HCT116 (cell line): Measurements from ENCODE around the gene ADM5. TPM values are rescaled to one million over a fixed set of nuclear protein-coding genes. Genes with fewer than 3 reads are reported as not detected.

Experiments
- ATAC-seq: fragments of 200-7000 bp; cut with Tn5 transposase; 2 replicates; pipeline ENCODE4 v1.9.1; 2020; ENCODE audit warnings: mild to moderate bottlenecking, moderate library complexity
- BruUV-seq: library from RNA; stranded (reverse); fragments of 400-500 nt; replicated peaks from 2 replicates; lab custom pipeline; 2021; lab: Mats Ljungman, UMichigan
- CTCF ChIA-PET: fragments of 300-600 bp; sonication (Branson Sonifier 250); formaldehyde crosslinking; loops from one replicate; lab custom pipeline; 2021; ENCODE audit warnings: antibody characterized with exemption; lab: Charles Lee
- POLR2A ChIA-PET: fragments of 300-600, 350-600 bp; sonication (Branson Sonifier 250); formaldehyde crosslinking; loops from one replicate; lab custom pipeline; 2021; ENCODE audit warnings: antibody characterized with exemption; lab: Charles Lee
- RAD21 ChIA-PET, 2 experiments: fragments of 300-600 bp; sonication (Branson Sonifier 250); formaldehyde crosslinking; loops; one replicate each; lab custom pipeline; 2023; ENCODE audit warnings: low total read pairs in 2 of 2; ENCODE audit not compliant: uncharacterized antibody in 2 of 2, unreplicated experiment in 2 of 2, low non-redundant PET in 1 of 2; lab: Charles Lee
- DNase-seq: peaks from one replicate; pipeline ENCODE4 v3.0.0-alpha.2; 2010; ENCODE audit warnings: low read depth, low spot score
- H2AFZ ChIP-seq: fragments of 200-600 bp; shearing (Covaris generic), sonication (generic); 2 replicates; pipeline ENCODE4 v1.6.1; 2017; ENCODE audit warnings: low read depth, mixed run types, mixed read lengths, antibody characterized with exemption, low read length; ENCODE audit not compliant: poor library complexity, severe bottlenecking
- H3K27ac ChIP-seq: 2 replicates; pipeline ENCODE4 v1.5.1; 2012; ENCODE audit warnings: low read depth, low read length
- H3K27me3 ChIP-seq: fragments of 200-600 bp; sonication (generic); 2 replicates; pipeline ENCODE4 v1.6.1; 2016; ENCODE audit warnings: mixed run types, low read length, mixed read lengths; ENCODE audit not compliant: insufficient read depth
- H3K36me3 ChIP-seq, 2 experiments: fragments of 200-500 bp in 1 of 2; fragments of 200-600 bp in 1 of 2; sonication (Bioruptor generic) in 1 of 2; sonication (generic) in 1 of 2; 2 replicates each; pipeline versions ENCODE4 v1.5.1 to v1.6.1; 2014 to 2016; ENCODE audit warnings: low read length in 2 of 2, inconsistent platforms in 1 of 2, mixed read lengths in 1 of 2, mixed run types in 1 of 2; ENCODE audit not compliant: insufficient read depth in 2 of 2, control insufficient read depth in 1 of 2
- H3K4me1 ChIP-seq, 2 experiments: fragments of 200-600 bp in 1 of 2; sonication (generic) in 1 of 2; 2 replicates each; pipeline versions ENCODE4 v1.5.1 to v1.6.1; 2012 to 2017; ENCODE audit warnings: low read length in 2 of 2, inconsistent platforms in 1 of 2, mild to moderate bottlenecking in 1 of 2, mixed read lengths in 1 of 2, mixed run types in 1 of 2, moderate library complexity in 1 of 2; ENCODE audit not compliant: insufficient read depth in 2 of 2, control insufficient read depth in 1 of 2
- H3K4me2 ChIP-seq: fragments of 200-600 bp; sonication (generic); 2 replicates; pipeline ENCODE4 v1.6.1; 2017; ENCODE audit warnings: mixed run types, low read length, mixed read lengths
- H3K4me3 ChIP-seq, 2 experiments: fragments of 200-600 bp in 1 of 2; sonication (generic) in 1 of 2; replicated peaks in 1 of 2; 2 replicates each; pipeline ENCODE4 v1.5.1; 2011 to 2016; ENCODE audit warnings: low read length in 2 of 2, control low read depth in 1 of 2, low read depth in 1 of 2, mild to moderate bottlenecking in 1 of 2, mixed read lengths in 1 of 2, mixed run types in 1 of 2
- H3K79me2 ChIP-seq: fragments of 200-600 bp; sonication (generic); 2 replicates; pipeline ENCODE4 v1.6.1; 2017; ENCODE audit warnings: mild to moderate bottlenecking, mixed run types, low read length, moderate library complexity, mixed read lengths; ENCODE audit not compliant: insufficient read depth
- H3K9ac ChIP-seq: fragments of 200-600 bp; sonication (generic); 2 replicates; pipeline ENCODE4 v1.6.1; 2016; ENCODE audit warnings: low read length, mixed read lengths
- H3K9me2 ChIP-seq: fragments of 200-600 bp; sonication (generic), shearing (Covaris generic); 2 replicates; pipeline ENCODE4 v1.6.1; 2017; ENCODE audit warnings: mixed run types, mild to moderate bottlenecking, moderate library complexity; ENCODE audit not compliant: insufficient read depth
- H3K9me3 ChIP-seq, 2 experiments: fragments of 200-500 bp in 1 of 2; fragments of 200-600 bp in 1 of 2; sonication (Bioruptor generic) in 1 of 2; sonication (generic) in 1 of 2; 2 replicates each; pipeline ENCODE4 v1.6.1; 2014 to 2017; ENCODE audit warnings: low read length in 2 of 2, mixed read lengths in 2 of 2, inconsistent platforms in 1 of 2, low read depth in 1 of 2, mild to moderate bottlenecking in 1 of 2, mixed run types in 1 of 2, moderate library complexity in 1 of 2; ENCODE audit not compliant: control insufficient read depth in 1 of 2, insufficient read depth in 1 of 2
- H4K20me1 ChIP-seq: fragments of 200-600 bp; sonication (generic), shearing (Covaris generic); 2 replicates; pipeline ENCODE4 v1.6.1; 2017; ENCODE audit warnings: mixed run types, mild to moderate bottlenecking, moderate library complexity; ENCODE audit not compliant: insufficient read depth
- CBX3 ChIP-seq: IDR thresholded peaks from 2 replicates; pipeline ENCODE4 v1.6.1; 2012; ENCODE audit warnings: low read depth
- CEBPB ChIP-seq: IDR thresholded peaks from 2 replicates; pipeline ENCODE4 v1.6.1; 2012; ENCODE audit warnings: low read depth
- EGR1 ChIP-seq: IDR thresholded peaks from 2 replicates; pipeline ENCODE4 v1.6.1; 2012; ENCODE audit warnings: low read depth
- ELF1 ChIP-seq: IDR thresholded peaks from 2 replicates; pipeline ENCODE4 v1.6.1; 2012; ENCODE audit warnings: low read depth, borderline replicate concordance
- EZH2 ChIP-seq: fragments of 200-600 bp; sonication (generic); IDR thresholded peaks from 2 replicates; pipeline ENCODE4 v1.6.1; 2017; ENCODE audit warnings: antibody characterized with exemption, mixed run types
- EZH2phosphoT487 ChIP-seq: fragments of 200-600 bp; IDR thresholded peaks from 2 replicates; pipeline ENCODE4 v1.6.1; 2018; ENCODE audit warnings: antibody characterized with exemption, borderline replicate concordance
- FOSL1 ChIP-seq: IDR thresholded peaks from 2 replicates; pipeline ENCODE4 v1.6.1; 2012; ENCODE audit warnings: low read depth
- POLR2A ChIP-seq: IDR thresholded peaks from 2 replicates; pipeline ENCODE4 v1.7.0; 2011; ENCODE audit warnings: borderline replicate concordance; ENCODE audit not compliant: insufficient read depth, insufficient read length; ENCODE audit errors: extremely low read depth
- POLR2AphosphoS5 ChIP-seq: IDR thresholded peaks from 2 replicates; pipeline ENCODE4 v1.6.1; 2011; ENCODE audit warnings: mild to moderate bottlenecking, low read depth, low read length, moderate library complexity
- RAD21 ChIP-seq: IDR thresholded peaks from 2 replicates; pipeline ENCODE4 v1.6.1; 2012; ENCODE audit warnings: low read depth, mild to moderate bottlenecking
- SP1 ChIP-seq: IDR thresholded peaks from 2 replicates; pipeline ENCODE4 v1.6.1; 2012; ENCODE audit warnings: low read depth
- SRF ChIP-seq: IDR thresholded peaks from 2 replicates; pipeline ENCODE4 v1.6.1; 2012; ENCODE audit warnings: low read depth
- TCF7L2 ChIP-seq: IDR thresholded peaks from 2 replicates; pipeline ENCODE4 v1.7.0; 2011; ENCODE audit warnings: borderline replicate concordance, inconsistent platforms; ENCODE audit not compliant: insufficient read depth, insufficient read length; ENCODE audit errors: extremely low read depth
- YY1 ChIP-seq: IDR thresholded peaks from 2 replicates; pipeline ENCODE4 v1.6.1; 2011; ENCODE audit warnings: low read length, low read depth, moderate library complexity, mild to moderate bottlenecking; ENCODE audit not compliant: insufficient replicate concordance; ENCODE audit errors: extremely low read depth
- ZFX ChIP-seq: fragments of 450-650 bp; IDR thresholded peaks from 2 replicates; pipeline ENCODE4 v1.6.1; 2017
- ZNF274 ChIP-seq: fragments of 200-500 bp; sonication (Bioruptor generic); IDR thresholded peaks from 2 replicates; pipeline ENCODE4 v1.6.1; 2014; ENCODE audit warnings: mild to moderate bottlenecking, low read depth, low read length, inconsistent platforms
- intact Hi-C: fragments of 100-400 bp; cut with micrococcal nuclease; formaldehyde crosslinking; loops from 2 replicates; pipeline ENCODE4 v1.10.0; 2022
- total RNA-seq: library from RNA; stranded (reverse); gene quantifications from one replicate; pipeline ENCODE4 v1.2.1, GENCODE V29; 2021; ENCODE audit not compliant: unreplicated experiment
- TF ChIP-seq, protein P1 (sequence below): IDR thresholded peaks from 2 replicates; pipeline ENCODE4 v1.6.1; 2012
- TF ChIP-seq, protein P2 (sequence below): IDR thresholded peaks from 2 replicates; pipeline ENCODE4 v1.6.1; 2012; ENCODE audit warnings: low read depth
- TF ChIP-seq, protein P3 (sequence below): IDR thresholded peaks from 2 replicates; pipeline ENCODE4 v1.6.1; 2012

ADM5 gene
- total RNA-seq, 1 experiment from 2014 or later, result 12.1 TPM

DNA sequence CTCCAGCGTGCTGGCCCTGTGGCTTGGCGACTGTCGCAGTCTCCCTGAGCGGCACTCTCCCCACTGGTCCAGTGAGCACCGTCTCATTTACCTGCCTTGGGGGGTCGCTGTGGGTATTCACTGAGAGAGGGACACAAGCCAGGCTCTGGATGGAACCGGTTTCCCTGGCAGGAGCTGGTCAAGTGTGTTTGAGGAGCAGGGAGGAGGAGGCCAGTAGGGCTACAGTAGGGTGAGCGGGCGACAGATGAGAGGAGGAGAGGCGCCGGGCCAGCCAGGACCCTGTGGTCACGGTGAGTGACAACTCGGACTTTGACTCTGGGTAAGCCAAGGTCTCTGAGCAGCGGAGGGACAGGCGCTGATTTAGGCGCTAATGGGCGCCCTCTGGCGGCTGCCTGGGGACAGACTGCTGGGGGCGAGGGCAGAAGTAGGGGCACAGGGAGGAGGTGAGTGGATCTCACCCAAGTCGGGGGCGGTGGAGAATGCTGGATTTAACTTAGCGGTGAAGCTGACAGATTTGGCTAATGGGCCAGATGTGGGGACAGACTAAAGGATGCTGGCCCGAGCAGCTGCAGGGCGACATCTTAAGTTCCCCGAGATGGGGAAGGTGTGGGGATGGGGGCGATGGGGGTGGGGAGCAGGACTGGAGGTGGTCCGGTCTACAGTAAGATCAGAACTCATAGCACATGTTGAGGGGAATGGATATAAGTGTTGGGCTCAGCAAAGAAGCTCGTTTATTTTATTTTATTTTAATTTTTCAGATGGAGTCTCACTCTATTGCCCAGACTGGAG is 17.1 kb upstream of the ADM5 start (continued):
- no peak for TF ChIP-seq EGR1
- TF ChIP-seq RAD21, result peak; percentile 74
- TF ChIP-seq, protein P1, sequence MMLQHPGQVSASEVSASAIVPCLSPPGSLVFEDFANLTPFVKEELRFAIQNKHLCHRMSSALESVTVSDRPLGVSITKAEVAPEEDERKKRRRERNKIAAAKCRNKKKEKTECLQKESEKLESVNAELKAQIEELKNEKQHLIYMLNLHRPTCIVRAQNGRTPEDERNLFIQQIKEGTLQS, result no peak
- no peak for TF ChIP-seq EZH2phosphoT487

DNA sequence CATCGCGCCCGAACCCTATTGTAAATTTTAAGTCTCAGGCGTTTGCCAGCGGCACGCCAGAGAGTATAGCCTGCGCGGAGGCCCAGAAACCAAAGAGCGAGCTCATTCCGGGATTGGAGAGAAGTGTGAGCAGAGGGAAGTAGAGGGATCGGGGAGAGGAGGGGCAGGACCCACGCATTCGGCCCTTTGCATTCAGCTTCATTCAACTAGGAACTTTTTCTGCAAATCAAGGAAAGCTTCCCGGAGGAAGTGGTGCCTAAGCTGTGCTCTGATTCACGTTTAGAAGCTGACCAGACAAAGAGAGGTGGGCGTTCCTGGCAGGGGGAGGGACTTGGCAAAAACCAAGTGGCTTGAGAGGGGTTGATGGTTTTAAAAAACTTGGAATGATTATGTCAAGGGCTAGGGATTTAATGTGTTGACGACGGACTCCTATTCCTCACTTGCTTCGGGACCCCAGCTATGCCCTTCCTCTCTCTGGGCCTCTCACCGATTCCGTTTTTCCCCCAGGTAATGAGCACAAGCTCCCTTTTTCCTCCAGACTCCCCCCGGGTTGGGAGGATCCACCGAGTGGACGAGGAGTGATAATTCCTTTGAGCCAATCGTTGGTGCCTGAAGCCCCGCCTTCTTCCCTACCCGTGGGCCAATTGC is 13.1 kb upstream of the ADM5 start:
- RAD21 ChIA-PET, result interaction anchor here in 1 of 2 experiments (0.5 to 1.3 kb wide), 3 partner anchors 36 to 683 kb away, joined by 3 to 6 read pairs (median 5); partner anchors contain the start of genes PRR12, RRAS and RUVBL2
- peak; percentile 37 for ATAC-seq
- intact Hi-C loops, result loop anchor here (1.0 to 5.0 kb wide), 4 partner anchors 36 to 173 kb away; partner anchors contain the start of genes PRR12 and RRAS
- TF ChIP-seq POLR2AphosphoS5 (peak; percentile 98), SP1 (no peak; the same call in 1 of the 2 replicates), TCF7L2 (peak; percentile 29), RAD21 (no peak), SRF (no peak), FOSL1 (no peak), POLR2A (peak; percentile 96), ELF1 (no peak), CEBPB (no peak), YY1 (peak; percentile 4), ZNF274 (no peak), EZH2 (no peak), ZFX (peak; percentile 17; the same call in 1 of the 2 replicates), CBX3 (no peak)
- TF ChIP-seq, protein P2, sequence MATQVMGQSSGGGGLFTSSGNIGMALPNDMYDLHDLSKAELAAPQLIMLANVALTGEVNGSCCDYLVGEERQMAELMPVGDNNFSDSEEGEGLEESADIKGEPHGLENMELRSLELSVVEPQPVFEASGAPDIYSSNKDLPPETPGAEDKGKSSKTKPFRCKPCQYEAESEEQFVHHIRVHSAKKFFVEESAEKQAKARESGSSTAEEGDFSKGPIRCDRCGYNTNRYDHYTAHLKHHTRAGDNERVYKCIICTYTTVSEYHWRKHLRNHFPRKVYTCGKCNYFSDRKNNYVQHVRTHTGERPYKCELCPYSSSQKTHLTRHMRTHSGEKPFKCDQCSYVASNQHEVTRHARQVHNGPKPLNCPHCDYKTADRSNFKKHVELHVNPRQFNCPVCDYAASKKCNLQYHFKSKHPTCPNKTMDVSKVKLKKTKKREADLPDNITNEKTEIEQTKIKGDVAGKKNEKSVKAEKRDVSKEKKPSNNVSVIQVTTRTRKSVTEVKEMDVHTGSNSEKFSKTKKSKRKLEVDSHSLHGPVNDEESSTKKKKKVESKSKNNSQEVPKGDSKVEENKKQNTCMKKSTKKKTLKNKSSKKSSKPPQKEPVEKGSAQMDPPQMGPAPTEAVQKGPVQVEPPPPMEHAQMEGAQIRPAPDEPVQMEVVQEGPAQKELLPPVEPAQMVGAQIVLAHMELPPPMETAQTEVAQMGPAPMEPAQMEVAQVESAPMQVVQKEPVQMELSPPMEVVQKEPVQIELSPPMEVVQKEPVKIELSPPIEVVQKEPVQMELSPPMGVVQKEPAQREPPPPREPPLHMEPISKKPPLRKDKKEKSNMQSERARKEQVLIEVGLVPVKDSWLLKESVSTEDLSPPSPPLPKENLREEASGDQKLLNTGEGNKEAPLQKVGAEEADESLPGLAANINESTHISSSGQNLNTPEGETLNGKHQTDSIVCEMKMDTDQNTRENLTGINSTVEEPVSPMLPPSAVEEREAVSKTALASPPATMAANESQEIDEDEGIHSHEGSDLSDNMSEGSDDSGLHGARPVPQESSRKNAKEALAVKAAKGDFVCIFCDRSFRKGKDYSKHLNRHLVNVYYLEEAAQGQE, result no peak
- TF ChIP-seq, protein P1, result no peak
- TF ChIP-seq, protein P3, sequence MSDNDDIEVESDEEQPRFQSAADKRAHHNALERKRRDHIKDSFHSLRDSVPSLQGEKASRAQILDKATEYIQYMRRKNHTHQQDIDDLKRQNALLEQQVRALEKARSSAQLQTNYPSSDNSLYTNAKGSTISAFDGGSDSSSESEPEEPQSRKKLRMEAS, result peak; percentile 63; the same call in 1 of the 2 replicates

More for the DNA sequence above, 13.1 kb upstream of the ADM5 start:
- Histone ChIP-seq H3K4me3 (peak overlapping the region; percentile 55 to 93), H3K79me2 (peaks cover 42% of the 10 kb centered on the region), H3K4me1 (peaks cover 36 to 53% of the 10 kb centered on the region in 2 experiments), H3K9me2 (no peaks in the 10 kb centered on the region), H3K27me3 (no peaks in the 10 kb centered on the region), H3K9ac (peak overlapping the region; percentile 99), H3K9me3 (no peaks in the 10 kb centered on the region), H3K36me3 (peaks cover 2 to 9% of the 10 kb centered on the region in 2 experiments; a peak in 2 of 4 replicates), H3K27ac (peak overlapping the region; percentile 95), H4K20me1 (peaks cover 19% of the 10 kb centered on the region; the same call in 1 of the 2 replicates), H3K4me2 (peak overlapping the region; percentile 98), H2AFZ (peak overlapping the region; percentile 27)
- ChIA-PET CTCF (interaction anchor here (0.9 to 3.4 kb wide), 10 partner anchors 10 to 130 kb away, joined by 3 to 19 read pairs (median 3); partner anchors contain the start of genes BCL2L12, IRF3, NOSIP and PRR12), POLR2A (interaction anchor here (0.7 to 4.3 kb wide), 23 partner anchors 11 to 683 kb away, joined by 3 to 92 read pairs (median 4); partner anchors contain the start of genes ALDH16A1, AP2A1, ATF5 and BCL2L12)
- DNase-seq, result peak; percentile 97
- BruUV-seq, result TSS peak; percentile 100
